ENCODE data around the gene CTNNA2. TPM values are rescaled to one million over a fixed set of nuclear protein-coding genes. Genes with fewer than 3 reads are reported as not detected.

Gene CTNNA2
- total RNA-seq, 4 donors from 2014 or later, result 0.19 TPM; not detected in 3

GRCh38 chr2:79622508-79622907 is 109.7 kb downstream of the CTNNA2 start:
- DNase-seq (ENCODE audit: low spot score), result no peak
- no peak for ATAC-seq (ENCODE audit: low FRiP score)
- TF ChIP-seq CTCF (IDR thresholded peaks at IDR 0.05), result no peak

- TF ChIP-seq CTCF (IDR thresholded peaks at IDR 0.05), result no peak
- ATAC-seq (ENCODE audit: low FRiP score), result no peak
- DNase-seq (ENCODE audit: low spot score), result no peak
These were observed 114.4 kb downstream of the CTNNA2 start for GRCh38 chr2:79627237-79627636.

- DNase-seq (ENCODE audit: low spot score) (no peak), ATAC-seq (ENCODE audit: low FRiP score) (no peak)
- no peak for TF ChIP-seq CTCF (IDR thresholded peaks at IDR 0.05)
These were observed 117.2 kb downstream of the CTNNA2 start for GRCh38 chr2:79630060-79630459.

- DNase-seq (ENCODE audit: low spot score) (no peak), ATAC-seq (ENCODE audit: low FRiP score) (no peak)
- no peak for TF ChIP-seq CTCF (IDR thresholded peaks at IDR 0.05)
These were observed 118.2 kb downstream of the CTNNA2 start for GRCh38 chr2:79630972-79631557.

GRCh38 chr2:79638410-79638809 is 125.6 kb downstream of the CTNNA2 start:
- no peak for TF ChIP-seq CTCF (IDR thresholded peaks at IDR 0.05)
- ATAC-seq (ENCODE audit: low FRiP score), result no peak
- DNase-seq (ENCODE audit: low spot score), result no peak

- TF ChIP-seq CTCF (IDR thresholded peaks at IDR 0.05), result no peak
These were observed 126.1 kb downstream of the CTNNA2 start for GRCh38 chr2:79638954-79639353.

GRCh38 chr2:79640001-79640400 is 127.2 kb downstream of the CTNNA2 start:
- DNase-seq (ENCODE audit: low spot score), result no peak
- ATAC-seq (ENCODE audit: low FRiP score), result no peak

More at GRCh38 chr2:79638954-79639353, 126.1 kb downstream of the CTNNA2 start:
- DNase-seq (ENCODE audit: low spot score) (no peak), ATAC-seq (ENCODE audit: low FRiP score) (no peak)

More at GRCh38 chr2:79640001-79640400, 127.2 kb downstream of the CTNNA2 start:
- no peak for TF ChIP-seq CTCF (IDR thresholded peaks at IDR 0.05)

All from omental fat pad (tissue), 4 donors.